Activated T-cell treated with anti-CD3 and anti-CD28 coated beads, Interleukin-2, amount 50 U/mL, for 72 hours (primary cell): ENCODE data around the gene TRIM14. TPM values are rescaled to one million over a fixed set of nuclear protein-coding genes. Genes with fewer than 3 reads are reported as not detected.
"Not testable (repeated sequence)": the region's sequence is repeated elsewhere in the genome, so short reads cannot be mapped to it uniquely, and the experiment has no call there.

Source experiments
- ATAC-seq, 2 donors: fragments of 150-1000 bp; cut with Tn5 transposase; replicated peaks in 1 of 2; 2 replicates each; pipeline ENCODE4 v1.10.0; 2021; ENCODE audit warnings: moderate library complexity in 2 of 2, mild to moderate bottlenecking in 1 of 2
- DNase-seq, 2 donors: peaks; one replicate each; pipeline ENCODE4 v3.0.0; 2021 to 2022; ENCODE audit warnings: mixed read lengths in 1 of 2
- H3K27ac Mint-ChIP-seq: one replicate; pipeline ENCODE4 v1.8.0; 2022; ENCODE audit warnings: mild to moderate bottlenecking, moderate library complexity, mixed read lengths
- H3K27me3 Mint-ChIP-seq: one replicate; pipeline ENCODE4 v1.8.0; 2022; ENCODE audit warnings: low read depth, mixed read lengths
- H3K36me3 Mint-ChIP-seq, 2 donors: one replicate each; pipeline ENCODE4 v1.8.0; 2022; ENCODE audit warnings: mixed read lengths in 2 of 2, mild to moderate bottlenecking in 1 of 2; ENCODE audit not compliant: insufficient read depth in 2 of 2
- H3K4me1 Mint-ChIP-seq: one replicate; pipeline ENCODE4 v1.8.0; 2022; ENCODE audit warnings: low read depth, mixed read lengths
- H3K4me3 Mint-ChIP-seq, 2 donors: one replicate each; pipeline ENCODE4 v1.8.0; 2022; ENCODE audit warnings: mild to moderate bottlenecking in 2 of 2, mixed read lengths in 2 of 2, moderate library complexity in 2 of 2
- H3K9me3 Mint-ChIP-seq, 2 donors: one replicate each; pipeline ENCODE4 v1.8.0; 2022; ENCODE audit warnings: mixed read lengths in 2 of 2
- total RNA-seq, 2 donors: library from RNA; stranded (reverse); gene quantifications; one replicate each; pipeline ENCODE4 v1.2.3, GENCODE V29; 2022

TRIM14 gene
- total RNA-seq, 2 donors from 2014 or later, result 41.6 to 41.7 TPM

DNA sequence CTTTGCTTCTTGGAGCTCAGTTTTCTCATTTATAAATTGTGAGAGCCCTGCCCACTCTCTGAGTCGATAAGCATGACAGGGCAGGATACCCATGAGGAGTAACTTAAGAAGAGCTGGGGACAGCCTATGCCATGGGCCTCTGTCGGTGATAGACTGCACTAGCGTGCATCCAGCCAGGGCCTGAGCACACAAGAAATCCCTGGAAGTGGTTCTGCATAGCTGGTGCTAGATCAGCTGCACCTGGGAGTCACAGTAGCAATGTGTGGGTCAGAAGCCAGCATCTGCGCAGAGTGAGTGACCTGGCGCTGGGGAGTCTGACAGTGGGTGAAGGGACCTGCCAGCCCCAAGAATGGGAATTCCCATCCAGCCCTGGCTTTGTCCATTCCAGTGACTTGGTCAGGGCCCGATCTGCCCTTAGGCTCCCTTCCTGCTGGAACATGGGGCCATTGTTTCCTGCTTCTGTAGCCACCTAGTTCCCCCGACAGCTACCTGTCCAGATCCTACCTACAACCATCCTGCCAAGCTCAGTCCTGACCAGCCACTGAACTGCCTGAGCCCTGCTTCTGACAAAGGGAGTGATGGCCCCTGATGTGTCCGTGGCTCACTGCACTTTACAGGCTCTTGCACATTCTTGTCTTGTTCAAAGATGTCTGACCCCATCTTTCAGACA lies 98.4 kb downstream of the TRIM14 start:
- ATAC-seq, result peak; percentile 21
- H3K27ac Mint-ChIP-seq, result peak overlapping the region; percentile 43
- no peak overlapping the region for H3K4me3 Mint-ChIP-seq
- DNase-seq, result no peak
- H3K9me3 Mint-ChIP-seq, result no peaks in the 10 kb centered on the region
- H3K36me3 Mint-ChIP-seq, result peaks cover 14 to 23% of the 10 kb centered on the region in 2 donors
- no peaks in the 10 kb centered on the region for H3K27me3 Mint-ChIP-seq
- no peaks in the 10 kb centered on the region for H3K4me1 Mint-ChIP-seq

DNA sequence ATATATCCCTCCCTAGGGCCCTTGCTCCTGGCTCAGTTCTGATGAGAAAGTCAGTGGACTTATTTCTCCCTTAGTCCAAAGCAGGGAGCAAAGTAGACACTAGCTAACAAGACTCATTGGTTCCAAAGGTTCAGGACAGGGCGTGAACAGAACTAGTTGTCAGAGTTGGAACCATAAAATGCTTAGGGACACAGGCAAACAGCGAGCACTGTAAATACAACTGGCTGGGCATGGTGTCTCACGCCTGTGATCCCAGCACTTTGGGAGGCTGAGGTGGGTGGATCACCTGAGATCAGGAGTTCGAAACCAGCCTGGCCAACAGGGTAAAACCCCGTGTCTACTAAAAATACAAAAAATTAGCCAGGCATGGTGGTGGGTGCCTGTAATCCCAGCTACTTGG lies 99.2 kb downstream of the TRIM14 start:
- H3K9me3 Mint-ChIP-seq, H3K4me1 Mint-ChIP-seq, DNase-seq, ATAC-seq, H3K4me3 Mint-ChIP-seq, H3K27me3 Mint-ChIP-seq, H3K27ac Mint-ChIP-seq: not testable (repeated sequence)
- peaks cover 19 to 24% of the 10 kb centered on the region in 2 donors for H3K36me3 Mint-ChIP-seq

Other genes with a start within 250 kb of the TRIM14 start
- gene TRMO, start 196.7 kb downstream of the TRIM14 start, total RNA-seq, result 10 to 100 TPM; 15.4 TPM
- gene HEMGN, start 181.1 kb downstream of the TRIM14 start, total RNA-seq, result 1 to 10 TPM; 1.1 to 1.5 TPM
- gene ANP32B, start 135.9 kb downstream of the TRIM14 start, total RNA-seq, result 100 to 1,000 TPM; 361 to 433 TPM
- gene NANS, start 62.5 kb downstream of the TRIM14 start, total RNA-seq, result 10 to 100 TPM; 56.1 to 56.6 TPM
- gene CORO2A, start 73.4 kb upstream of the TRIM14 start, total RNA-seq, result 10 to 100 TPM; 11.0 to 13.1 TPM
- 1 to 10 TPM; 5.8 to 6.0 TPM for gene TBC1D2, start 136.4 kb upstream of the TRIM14 start, total RNA-seq